HG02610 (cell line): ENCODE measurements around the gene WNT2B.

Experiments used
- ATAC-seq: cut with Tn5 transposase; IDR thresholded peaks from one replicate; pipeline ENCODE4 v1.9.1; 2021; ENCODE audit warnings: mild to moderate bottlenecking, moderate library complexity; ENCODE audit not compliant: unreplicated experiment

WNT2B gene

DNA sequence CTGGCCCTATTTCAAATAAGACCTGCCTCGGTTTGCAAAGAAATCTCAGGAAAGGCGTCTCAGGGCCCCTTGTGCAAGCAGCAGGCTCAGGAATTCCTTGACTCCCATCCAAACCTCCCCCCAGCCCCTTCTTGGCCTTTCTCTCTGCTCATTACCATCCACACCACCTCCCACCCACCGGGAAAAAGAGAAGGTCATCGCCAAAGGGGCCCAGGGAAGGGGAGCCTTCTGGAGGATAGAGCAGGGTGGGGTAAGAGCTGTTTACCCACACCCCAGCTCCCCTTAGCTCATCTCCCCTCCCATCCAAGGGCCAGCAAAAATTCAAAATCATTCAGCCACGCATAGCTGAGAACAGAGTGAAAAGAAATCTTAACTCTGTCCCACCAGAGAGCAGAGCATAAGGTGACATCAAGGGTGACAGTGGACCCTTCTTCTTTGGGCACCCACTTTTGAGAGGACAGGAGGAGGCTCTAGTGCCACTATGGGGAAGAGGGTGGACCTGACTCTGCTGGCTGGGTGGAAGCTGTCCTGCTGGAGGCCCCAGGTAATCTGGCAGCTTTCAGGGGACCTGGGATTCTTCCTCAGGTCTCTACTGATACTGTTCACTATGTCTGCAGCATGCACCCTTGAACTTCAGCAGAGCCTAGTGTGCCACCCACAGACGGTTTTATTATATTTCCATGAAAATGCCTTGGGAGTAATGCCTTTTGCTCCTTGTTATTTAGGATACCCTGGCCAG, 3.9 kb upstream of the WNT2B start:
- ATAC-seq = no peak

DNA sequence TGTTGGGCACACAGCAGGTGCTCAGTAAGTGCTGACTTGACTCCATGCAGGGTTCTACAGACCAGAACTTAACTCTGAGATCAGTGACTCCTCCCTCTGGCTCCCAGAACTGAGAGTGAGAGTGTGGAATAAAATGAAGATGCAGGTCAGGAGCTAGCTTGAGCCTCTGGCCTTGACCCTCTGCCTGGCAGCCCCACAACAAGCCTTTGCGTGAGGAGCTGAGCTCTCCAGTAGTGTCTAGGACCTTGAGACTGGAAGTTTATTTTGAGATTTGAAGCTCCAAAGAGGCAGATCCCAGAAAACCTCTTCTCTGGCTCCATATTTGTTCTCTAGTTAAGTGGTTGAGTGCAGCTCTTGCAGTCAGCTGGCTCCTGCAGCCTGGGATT, 3.4 kb upstream of the WNT2B start:
- ATAC-seq = no peak

DNA sequence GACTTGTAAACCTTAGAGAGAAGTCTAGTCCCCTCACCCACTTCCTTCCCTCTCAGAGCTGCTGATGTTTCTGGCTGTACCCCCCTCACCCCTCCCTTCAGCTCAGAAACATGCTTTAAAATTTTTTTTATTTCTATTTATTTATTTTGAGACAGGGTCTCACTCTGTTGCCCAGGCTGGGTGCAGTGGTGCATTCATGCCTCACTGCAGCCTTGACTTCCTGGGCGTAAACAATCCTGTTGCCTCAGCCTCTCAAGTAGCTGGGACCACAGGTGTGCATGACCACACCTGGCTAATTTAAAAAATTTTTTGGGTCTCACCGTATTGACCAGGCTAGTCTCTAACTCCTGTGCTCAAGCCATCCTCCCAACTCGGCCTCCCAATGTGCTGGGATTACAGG, 2.9 kb upstream of the WNT2B start:
- ATAC-seq = no peak

DNA sequence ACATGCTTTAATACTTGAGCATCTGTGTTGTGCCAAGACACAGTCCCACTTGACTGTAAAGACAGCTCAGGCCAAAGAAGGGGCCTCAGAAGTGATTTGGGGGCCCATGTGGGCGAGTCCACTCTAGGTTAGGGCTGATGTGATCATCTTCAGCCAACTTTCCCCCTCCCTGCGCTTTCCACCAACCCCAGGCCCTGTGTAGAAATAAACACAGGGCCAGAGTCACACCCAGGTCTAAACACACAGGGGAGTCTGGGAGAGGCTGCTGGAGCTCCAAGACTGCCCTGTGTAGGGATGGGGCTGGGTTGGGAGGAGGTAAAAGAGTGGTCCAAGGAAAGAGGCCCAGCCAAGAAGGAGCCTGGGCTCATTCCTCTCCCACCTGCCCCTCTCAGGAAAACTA, 2.5 kb upstream of the WNT2B start:
- ATAC-seq = no peak

DNA sequence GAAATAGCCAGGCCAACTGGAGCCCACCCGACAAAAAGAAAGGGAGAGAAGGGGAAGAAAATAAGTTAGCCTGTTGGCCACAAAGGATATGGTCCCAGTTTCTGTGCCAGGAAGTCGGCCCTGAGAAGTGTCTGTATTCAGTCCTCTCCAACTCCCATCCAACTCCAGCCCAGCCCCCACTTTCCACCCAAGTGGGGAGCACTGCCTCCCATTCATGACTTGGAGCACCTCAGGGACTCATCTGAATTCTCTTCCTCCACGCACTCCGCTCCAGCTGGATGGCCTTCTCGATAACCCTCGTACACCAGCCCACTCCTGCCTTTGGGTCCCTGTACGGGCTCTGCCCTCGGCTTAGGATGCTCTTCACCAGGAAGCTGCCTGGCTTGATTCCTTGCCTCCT, 2.0 kb upstream of the WNT2B start:
- ATAC-seq = no peak

DNA sequence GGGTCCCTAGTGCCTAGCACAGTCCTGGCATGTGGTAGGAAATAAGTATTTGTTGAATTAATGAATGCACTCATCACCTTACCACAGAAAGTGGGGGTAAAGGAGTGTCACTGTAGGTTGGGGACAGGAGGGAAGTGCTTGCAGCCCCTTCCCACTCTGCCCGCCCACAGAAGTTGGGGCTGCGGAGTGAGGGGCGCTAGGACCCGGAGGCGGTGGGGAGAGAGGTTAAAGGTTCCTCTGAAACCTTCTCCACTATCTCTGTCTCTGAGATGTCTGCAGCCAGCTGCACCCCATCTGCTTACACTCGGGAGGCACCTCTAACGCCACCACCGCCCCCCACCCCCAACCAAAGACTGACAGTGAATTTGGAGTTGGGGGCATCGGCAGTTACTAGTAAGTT, 1.4 kb upstream of the WNT2B start:
- no peak for ATAC-seq

DNA sequence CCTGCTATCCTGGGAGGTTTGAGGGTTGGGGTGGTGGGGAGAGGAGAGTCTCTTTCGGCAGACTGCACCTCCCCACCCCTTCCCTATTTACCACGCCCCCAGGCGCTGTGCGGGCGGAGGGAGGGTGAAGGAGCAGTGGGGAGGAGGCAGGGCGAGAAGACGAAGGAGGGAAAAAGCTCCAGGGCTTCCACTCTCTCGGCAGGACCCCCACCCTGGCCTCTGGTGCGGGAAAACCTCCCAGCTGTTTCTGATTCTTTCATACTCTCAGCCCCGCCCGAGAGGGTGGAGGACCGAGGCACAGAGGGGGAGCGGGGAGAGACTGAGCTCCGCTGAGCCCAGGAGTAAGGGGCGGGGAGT, 866 bp upstream of the WNT2B start:
- ATAC-seq = no peak

DNA sequence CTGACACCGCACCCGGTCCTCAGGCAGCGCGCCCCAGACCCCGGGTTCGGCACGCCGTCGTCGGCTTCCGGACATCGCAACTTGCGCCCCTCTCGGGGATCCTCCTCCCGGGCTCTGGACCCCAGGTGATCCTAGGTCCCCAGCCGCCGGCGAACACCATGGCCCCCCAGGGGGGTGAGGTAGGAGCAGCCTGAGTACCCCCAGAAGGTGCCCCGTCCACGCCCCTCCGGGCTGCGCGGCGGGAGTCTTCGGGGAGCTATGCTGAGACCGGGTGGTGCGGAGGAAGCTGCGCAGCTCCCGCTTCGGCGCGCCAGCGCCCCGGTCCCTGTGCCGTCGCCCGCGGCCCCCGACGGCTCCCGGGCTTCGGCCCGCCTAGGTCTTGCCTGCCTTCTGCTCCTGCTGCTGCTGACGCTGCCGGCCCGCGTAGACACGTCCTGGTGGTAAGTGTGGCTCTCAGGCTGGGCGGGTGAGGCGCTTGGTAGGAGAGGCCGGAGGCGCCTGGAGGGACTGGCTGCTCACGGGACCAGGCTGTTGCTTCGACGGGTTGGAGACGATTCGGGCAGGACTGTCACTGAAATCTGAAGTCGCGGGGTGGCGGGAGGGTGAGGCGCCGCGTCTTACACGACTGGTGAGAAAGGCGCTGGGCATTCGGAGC, 367 bp downstream of the WNT2B start:
- ATAC-seq = peak; percentile 15

DNA sequence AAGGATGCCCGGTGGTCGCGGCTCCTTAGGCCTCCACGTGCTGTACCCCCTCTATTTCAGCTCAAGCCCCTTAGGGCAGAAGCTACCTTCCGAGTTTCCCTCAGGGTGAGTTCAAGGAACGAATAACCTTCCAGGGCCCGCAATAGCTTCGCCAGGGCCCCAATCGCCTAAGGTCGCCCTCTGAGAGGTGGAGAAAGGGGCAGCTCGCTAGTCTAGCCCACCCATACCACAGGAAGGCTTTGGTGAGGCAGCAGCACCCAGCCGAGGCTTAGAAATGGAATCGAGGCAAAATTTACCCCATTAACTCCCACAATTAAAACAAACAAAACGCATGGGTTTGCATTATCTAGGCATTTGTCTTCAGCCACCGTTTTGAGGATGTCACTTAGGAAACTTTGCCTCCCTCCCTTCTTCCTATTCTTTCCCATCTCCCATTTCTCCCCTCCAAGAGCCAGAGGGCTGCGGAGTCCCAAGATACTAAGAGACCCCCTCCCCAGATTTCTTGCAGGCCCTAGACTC, 954 bp downstream of the WNT2B start:
- no peak for ATAC-seq

DNA sequence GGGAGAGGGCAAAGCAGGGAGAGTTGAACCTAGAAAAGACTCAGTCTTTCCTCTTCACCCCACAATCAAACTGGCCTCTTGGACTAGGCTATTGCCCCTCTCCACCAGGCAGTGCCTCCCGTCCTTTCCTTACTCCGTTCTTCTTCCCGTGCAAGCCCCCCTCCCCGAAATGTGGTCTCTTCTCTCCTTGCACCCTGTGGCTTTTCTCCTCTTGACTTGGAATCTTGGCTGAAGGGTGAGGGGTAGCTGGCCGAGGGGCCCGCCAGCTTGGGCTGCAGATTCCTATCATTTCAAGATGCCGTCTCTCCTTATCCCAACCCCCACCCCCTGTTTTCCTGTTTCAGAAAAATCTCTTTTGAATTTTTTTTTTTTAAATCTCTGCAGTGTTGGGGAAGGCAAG, 1.6 kb downstream of the WNT2B start:
- no peak for ATAC-seq

DNA sequence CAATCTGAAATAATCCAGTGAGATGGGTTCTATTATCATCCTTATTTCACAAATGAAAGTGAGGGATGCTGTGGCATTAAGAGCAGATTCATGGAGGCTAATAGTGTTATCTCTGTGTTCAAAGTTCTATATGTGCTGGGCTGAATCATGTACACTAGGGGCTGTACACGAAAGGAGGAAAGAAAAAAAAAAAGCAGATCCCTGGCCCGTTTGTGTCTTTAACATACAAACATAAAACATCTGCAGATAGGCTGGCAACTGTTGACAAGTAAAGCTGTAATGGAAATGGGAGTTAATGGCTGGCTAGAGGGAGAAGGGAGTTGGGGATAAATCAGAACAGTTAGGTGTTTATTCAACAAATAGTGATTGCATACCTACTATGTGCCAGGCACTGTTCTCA, 3.1 kb downstream of the WNT2B start:
- no peak for ATAC-seq

DNA sequence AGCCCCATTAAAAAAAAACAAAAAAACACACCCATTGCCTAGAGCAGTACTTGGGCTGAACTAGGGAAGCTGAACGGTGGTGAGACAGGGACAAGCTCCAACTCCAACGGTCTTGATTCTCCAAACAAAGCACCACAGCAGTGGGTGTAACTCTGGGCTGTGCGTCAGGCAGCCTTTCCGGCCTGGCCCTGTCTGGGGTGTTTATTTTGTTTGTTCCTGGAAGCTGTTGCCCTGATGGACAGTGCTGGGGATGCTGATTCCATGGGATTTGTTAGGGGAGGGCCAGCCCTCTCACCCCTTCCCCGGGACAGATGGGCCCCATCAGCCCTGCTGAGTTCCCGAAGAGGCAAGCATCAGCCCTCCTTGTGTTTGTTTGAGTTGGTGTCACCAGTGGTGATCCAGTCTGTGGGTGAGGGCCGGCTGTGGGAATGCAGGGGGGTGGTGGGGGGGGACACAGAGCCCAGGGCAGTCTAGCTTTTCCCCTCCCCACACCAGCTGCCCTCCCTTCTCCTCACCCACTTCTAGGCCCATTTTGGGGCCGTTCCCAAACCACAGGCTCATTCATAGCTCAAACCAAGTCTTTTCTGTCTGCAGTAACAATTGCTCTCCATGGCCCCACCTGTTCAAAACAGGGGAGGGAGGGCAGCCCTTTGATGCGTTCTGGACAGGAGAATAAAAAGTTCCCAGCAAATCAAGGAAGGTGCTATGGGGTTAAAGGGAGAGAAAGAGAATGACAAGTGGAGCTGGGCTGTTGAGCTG, 4.5 kb downstream of the WNT2B start:
- no peak for ATAC-seq

DNA sequence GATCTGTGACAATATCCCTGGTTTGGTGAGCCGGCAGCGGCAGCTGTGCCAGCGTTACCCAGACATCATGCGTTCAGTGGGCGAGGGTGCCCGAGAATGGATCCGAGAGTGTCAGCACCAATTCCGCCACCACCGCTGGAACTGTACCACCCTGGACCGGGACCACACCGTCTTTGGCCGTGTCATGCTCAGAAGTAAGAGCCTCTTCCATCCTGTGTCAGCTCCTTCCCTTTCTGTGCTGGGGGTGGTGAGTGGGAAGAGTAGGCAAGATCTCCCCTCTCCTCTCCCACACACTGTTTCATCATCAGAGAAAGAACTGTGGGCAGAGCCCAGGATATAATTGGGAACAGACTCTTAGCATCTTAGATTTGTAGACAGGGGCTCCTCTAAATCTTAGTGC, 6.1 kb downstream of the WNT2B start:
- ATAC-seq = no peak

DNA sequence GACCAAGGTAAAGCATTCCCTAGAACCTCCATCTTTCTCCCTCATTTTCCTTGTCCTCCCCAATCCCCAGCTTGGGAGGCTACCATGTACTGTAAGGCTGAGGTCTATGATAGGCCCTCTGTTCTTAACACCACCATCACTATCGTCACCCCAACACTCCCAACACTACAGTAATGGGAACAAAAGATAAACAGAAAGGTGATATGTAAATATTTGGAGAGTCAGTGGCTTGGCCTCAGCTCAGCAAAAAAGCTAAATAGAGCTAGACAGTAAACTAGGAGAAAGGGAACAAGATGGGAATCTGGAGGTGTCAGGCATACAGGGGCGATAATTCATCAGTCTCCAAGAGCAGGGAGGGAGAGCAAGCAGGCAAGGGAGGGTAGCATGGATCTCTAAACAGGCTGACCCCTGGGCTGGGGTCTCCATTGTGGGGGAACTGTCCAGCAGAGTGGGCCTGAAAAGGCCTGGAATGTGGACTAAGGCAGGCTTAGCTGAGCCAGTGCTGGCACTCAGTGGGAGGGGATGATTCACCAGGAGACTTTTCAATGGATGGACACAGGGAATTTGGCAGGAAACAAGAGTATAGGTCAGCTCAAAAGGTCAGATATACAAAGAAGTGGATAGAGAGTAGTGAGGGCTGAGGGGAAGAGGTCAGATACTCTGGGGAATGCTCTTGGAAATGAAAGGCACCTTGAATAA, 6.7 kb downstream of the WNT2B start:
- ATAC-seq = no peak

DNA sequence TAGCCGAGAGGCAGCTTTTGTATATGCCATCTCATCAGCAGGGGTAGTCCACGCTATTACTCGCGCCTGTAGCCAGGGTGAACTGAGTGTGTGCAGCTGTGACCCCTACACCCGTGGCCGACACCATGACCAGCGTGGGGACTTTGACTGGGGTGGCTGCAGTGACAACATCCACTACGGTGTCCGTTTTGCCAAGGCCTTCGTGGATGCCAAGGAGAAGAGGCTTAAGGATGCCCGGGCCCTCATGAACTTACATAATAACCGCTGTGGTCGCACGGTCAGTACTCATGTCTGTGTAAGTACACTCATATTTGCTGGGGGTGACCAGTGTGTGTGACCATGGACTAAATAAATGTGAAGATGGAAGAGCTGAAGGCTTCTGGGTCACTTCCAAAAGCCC, 7.4 kb downstream of the WNT2B start:
- ATAC-seq = no peak

DNA sequence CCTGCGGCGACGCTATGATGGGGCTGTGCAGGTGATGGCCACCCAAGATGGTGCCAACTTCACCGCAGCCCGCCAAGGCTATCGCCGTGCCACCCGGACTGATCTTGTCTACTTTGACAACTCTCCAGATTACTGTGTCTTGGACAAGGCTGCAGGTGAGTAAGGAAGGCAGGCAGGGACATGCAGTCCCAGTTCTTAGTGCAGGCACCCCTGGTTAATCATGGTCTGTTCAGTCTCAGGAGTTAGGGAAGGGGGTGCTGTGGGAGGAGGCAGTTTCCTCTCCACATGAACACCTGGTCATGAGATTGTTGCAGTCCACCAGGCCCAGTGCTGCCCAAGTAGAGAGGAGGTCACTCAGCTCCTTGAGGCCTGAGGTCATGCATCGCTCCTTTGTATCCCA, 8.5 kb downstream of the WNT2B start:
- ATAC-seq = no peak

DNA sequence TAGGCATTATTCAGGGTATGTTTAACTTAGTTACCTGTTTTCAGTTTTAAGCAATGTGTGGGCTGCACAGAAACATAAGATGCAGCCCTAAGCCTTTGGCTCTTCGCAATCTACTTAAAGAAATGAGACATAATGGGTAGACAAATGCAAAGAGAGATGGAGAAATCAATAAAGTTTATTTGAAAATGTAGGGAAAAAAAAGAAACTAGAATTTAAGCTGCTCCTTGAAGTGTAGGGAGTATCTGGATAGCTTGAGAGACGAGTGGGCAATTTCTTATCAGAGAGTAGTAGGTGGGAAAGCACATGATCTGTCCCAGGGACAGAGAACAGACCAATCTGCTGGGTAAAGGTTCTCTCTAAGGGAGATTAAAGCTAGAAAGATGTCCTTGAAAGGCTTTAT, 8.9 kb downstream of the WNT2B start:
- ATAC-seq = no peak

DNA sequence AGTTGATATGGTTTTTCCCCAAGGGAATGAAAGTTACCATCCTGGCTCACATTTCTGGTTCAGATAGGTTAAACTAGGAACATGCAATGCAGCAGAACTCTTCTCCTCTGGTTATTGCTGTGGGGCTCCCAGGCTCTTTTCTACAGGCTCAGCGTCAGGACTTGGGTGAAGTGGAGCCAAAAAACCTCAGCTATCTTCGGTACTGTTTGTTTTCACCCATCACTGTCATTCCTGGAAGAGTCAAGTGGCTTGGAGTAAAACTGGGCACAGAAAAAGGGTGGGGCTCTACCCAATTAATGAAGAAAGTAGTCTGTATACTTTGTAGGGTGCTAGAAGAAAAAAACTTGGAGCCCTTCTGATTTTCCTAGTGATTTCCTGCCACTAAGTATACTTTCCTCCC, 9.4 kb downstream of the WNT2B start:
- ATAC-seq = no peak

DNA sequence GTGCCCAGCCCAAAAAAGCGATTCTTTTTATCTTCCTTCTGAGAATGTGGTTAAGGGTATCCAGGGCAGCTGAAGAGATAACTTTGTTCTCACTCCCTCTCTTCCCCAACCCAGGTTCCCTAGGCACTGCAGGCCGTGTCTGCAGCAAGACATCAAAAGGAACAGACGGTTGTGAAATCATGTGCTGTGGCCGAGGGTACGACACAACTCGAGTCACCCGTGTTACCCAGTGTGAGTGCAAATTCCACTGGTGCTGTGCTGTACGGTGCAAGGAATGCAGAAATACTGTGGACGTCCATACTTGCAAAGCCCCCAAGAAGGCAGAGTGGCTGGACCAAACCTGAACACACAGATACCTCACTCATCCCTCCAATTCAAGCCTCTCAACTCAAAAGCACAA, 11.4 kb downstream of the WNT2B start:
- ATAC-seq = no peak

DNA sequence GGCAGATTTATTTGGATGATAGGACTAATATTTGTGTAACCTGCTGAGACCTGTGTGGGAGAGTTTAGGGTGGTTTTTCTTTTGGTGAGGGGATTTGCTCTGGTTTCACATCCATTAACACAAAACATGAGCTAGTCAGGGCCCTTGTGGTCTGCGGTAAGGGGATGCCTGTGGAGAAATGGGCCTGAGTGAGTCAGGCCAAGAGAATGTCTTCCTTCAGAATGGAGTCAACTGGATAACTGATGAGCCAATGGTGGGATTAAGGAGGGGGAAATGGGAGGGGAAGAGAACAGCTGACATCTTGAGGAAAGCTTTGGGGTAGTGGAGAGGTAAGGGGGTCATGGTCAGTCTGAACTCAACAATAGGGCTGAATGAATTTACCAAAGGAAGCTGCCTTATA, 13.9 kb downstream of the WNT2B start:
- ATAC-seq = no peak

DNA sequence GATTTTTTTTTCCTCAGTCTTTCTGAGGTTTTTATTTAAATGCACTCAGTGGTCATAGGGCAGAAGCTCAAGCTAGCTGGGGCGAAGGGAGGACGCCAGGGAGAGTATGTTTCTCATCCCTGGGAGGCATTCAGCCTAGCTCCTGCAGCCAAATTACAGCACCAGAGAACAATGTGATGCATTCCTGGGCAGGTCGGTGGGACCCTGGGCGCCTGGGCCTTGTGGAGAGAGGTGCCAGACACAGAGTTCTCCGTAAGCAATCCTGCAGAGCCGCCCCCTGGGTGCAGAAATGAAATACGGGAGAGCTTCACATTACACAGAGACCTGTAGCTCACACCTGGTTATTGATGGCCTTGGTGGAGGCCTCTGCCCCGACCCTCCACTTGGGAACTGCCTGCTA, 15.5 kb downstream of the WNT2B start:
- ATAC-seq = no peak

DNA sequence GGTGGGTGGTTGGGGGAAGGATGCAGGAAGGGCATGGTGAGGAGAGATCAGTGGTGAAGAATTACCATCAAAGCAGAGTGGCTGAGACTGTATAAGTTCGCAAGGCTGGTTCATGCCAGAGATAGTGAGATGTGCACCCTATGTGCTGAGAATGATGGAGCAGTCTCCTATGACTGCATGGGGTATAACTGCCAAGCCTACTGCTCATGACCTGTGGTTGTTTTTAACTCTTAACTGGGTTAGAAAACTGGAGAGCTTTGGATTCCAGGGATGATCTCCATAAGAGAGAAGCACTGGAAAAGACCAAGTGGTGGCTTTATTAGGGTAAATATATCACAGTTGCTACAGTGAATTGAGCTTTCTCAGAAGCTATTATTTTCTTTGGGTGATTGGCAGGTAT, 16.2 kb downstream of the WNT2B start:
- ATAC-seq = no peak
